ENCODE results near the gene CD6. TPM values are rescaled to one million over a fixed set of nuclear protein-coding genes. Genes with fewer than 3 reads are reported as not detected.
"Not testable (repeated sequence)": the region's sequence is repeated elsewhere in the genome, so short reads cannot be mapped to it uniquely, and the experiment has no call there.

The CD6 gene
- total RNA-seq, 1 experiment from 2014 or later: not detected

- TF ChIP-seq, protein P1, sequence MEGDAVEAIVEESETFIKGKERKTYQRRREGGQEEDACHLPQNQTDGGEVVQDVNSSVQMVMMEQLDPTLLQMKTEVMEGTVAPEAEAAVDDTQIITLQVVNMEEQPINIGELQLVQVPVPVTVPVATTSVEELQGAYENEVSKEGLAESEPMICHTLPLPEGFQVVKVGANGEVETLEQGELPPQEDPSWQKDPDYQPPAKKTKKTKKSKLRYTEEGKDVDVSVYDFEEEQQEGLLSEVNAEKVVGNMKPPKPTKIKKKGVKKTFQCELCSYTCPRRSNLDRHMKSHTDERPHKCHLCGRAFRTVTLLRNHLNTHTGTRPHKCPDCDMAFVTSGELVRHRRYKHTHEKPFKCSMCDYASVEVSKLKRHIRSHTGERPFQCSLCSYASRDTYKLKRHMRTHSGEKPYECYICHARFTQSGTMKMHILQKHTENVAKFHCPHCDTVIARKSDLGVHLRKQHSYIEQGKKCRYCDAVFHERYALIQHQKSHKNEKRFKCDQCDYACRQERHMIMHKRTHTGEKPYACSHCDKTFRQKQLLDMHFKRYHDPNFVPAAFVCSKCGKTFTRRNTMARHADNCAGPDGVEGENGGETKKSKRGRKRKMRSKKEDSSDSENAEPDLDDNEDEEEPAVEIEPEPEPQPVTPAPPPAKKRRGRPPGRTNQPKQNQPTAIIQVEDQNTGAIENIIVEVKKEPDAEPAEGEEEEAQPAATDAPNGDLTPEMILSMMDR (conservative IDR thresholded peaks at IDR 0.05): no peak
- Histone ChIP-seq H3K79me1 (ENCODE audit: insufficient read depth, low read depth, low read length, poor library complexity, severe bottlenecking) (no peaks in the 10 kb centered on the region), H2BK12ac (ENCODE audit: insufficient read length, low read depth, low read length) (no peak overlapping the region), H3K9ac (ENCODE audit: extremely low read depth, insufficient read length, low read length) (no peak overlapping the region), H3K4ac (ENCODE audit: low read depth, low read length) (no peak overlapping the region), H3K23me2 (ENCODE audit: insufficient read length, low read depth, low read length, poor library complexity, severe bottlenecking) (no peaks in the 10 kb centered on the region), H4K20me1 (ENCODE audit: control insufficient read depth, insufficient read depth, insufficient read length) (no peaks in the 10 kb centered on the region), H2BK5ac (ENCODE audit: insufficient read length, low read length) (no peak overlapping the region), H3K23ac (ENCODE audit: insufficient read length, low read depth, low read length) (no peak overlapping the region), H3T11ph (ENCODE audit: low read length) (no peak overlapping the region), H3K4me2 (ENCODE audit: insufficient read depth, insufficient read length, low read length) (no peak overlapping the region), H2AK5ac (ENCODE audit: insufficient read length, low read length) (no peak overlapping the region), H3K79me2 (ENCODE audit: insufficient read depth, low read length) (no peaks in the 10 kb centered on the region), H4K5ac (ENCODE audit: insufficient read length, low read depth, low read length) (no peak overlapping the region), H3K27me3 (ENCODE audit: insufficient read depth, low read length) (no peaks in the 10 kb centered on the region), H2AFZ (ENCODE audit: low read length) (no peak overlapping the region), H3K4me1 (ENCODE audit: insufficient read depth, low read length) (no peaks in the 10 kb centered on the region), H3K27ac (ENCODE audit: insufficient read length, low read depth, low read length) (no peak overlapping the region), H2BK120ac (ENCODE audit: low read depth, low read length, poor library complexity, severe bottlenecking) (no peak overlapping the region), H3K18ac (ENCODE audit: insufficient read length, low read depth, low read length) (no peak overlapping the region), H4K8ac (replicated peaks; ENCODE audit: insufficient read length, low read depth, low read length) (no peak overlapping the region), H3K14ac (ENCODE audit: insufficient read depth, low read length) (no peak overlapping the region), H2BK15ac (ENCODE audit: low read depth, low read length) (no peak overlapping the region), H4K91ac (ENCODE audit: insufficient read length, low read depth, low read length) (no peak overlapping the region), H3K56ac (ENCODE audit: insufficient read length, low read depth, low read length) (no peak overlapping the region), H2BK20ac (ENCODE audit: low read depth, low read length, poor library complexity, severe bottlenecking) (no peak overlapping the region), H3K9me3 (ENCODE audit: control insufficient read depth, low read depth, low read length) (no peaks in the 10 kb centered on the region)
- peak overlapping the region in 1 of 3 experiments; percentile 45; a peak in 1 of 7 replicates for H3K27ac Mint-ChIP-seq
- H3K4me1 Mint-ChIP-seq: no peaks in the 10 kb centered on the region
- H3K36me3 Mint-ChIP-seq (ENCODE audit: insufficient read depth in 1 of 3, low read depth in 3 of 3): 0 out of 7 replicates have a peak, but pooled peaks cover 0 to under 1% (median 0%) of the 10 kb centered on the region in 3 experiments
- peaks cover 6 to 10% of the 10 kb centered on the region in 2 experiments; a peak in 3 of 5 replicates for H3K9me3 Mint-ChIP-seq
- no peak for DNase-seq
- peaks cover 16% of the 10 kb centered on the region for H3K27me3 Mint-ChIP-seq (ENCODE audit: low read depth)
- no peak overlapping the region for H3K4me3 Mint-ChIP-seq
- WGBS (ENCODE audit: extremely low coverage, insufficient read length, low lambda C conversion rate): no CpG with 5 or more reads among the region's 6 CpGs
Observed at GRCh38 chr11:60973699-60974098, 2.2 kb downstream of the CD6 start.

GRCh38 chr11:60974316-60974715 lies 2.8 kb downstream of the CD6 start:
- H3K18ac ChIP-seq (ENCODE audit: insufficient read length, low read depth, low read length); H3K36me3 Mint-ChIP-seq (ENCODE audit: insufficient read depth in 1 of 3, low read depth in 3 of 3); H3K27me3 ChIP-seq (ENCODE audit: insufficient read depth, low read length); H4K5ac ChIP-seq (ENCODE audit: insufficient read length, low read depth, low read length); H2AK5ac ChIP-seq (ENCODE audit: insufficient read length, low read length); H2AFZ ChIP-seq (ENCODE audit: low read length); H3K79me1 ChIP-seq (ENCODE audit: insufficient read depth, low read depth, low read length, poor library complexity, severe bottlenecking); H2BK20ac ChIP-seq (ENCODE audit: low read depth, low read length, poor library complexity, severe bottlenecking); H4K20me1 ChIP-seq (ENCODE audit: control insufficient read depth, insufficient read depth, insufficient read length); H3K9ac ChIP-seq (ENCODE audit: extremely low read depth, insufficient read length, low read length); H2BK12ac ChIP-seq (ENCODE audit: insufficient read length, low read depth, low read length); H3K9me3 ChIP-seq (ENCODE audit: control insufficient read depth, low read depth, low read length); H3K4me3 Mint-ChIP-seq; H3K23ac ChIP-seq (ENCODE audit: insufficient read length, low read depth, low read length); H4K8ac ChIP-seq (replicated peaks; ENCODE audit: insufficient read length, low read depth, low read length); H3K9me3 Mint-ChIP-seq; H3K79me2 ChIP-seq (ENCODE audit: insufficient read depth, low read length); H3K14ac ChIP-seq (ENCODE audit: insufficient read depth, low read length); H3K4me1 Mint-ChIP-seq; H3K23me2 ChIP-seq (ENCODE audit: insufficient read length, low read depth, low read length, poor library complexity, severe bottlenecking); H3K4me2 ChIP-seq (ENCODE audit: insufficient read depth, insufficient read length, low read length); H2BK15ac ChIP-seq (ENCODE audit: low read depth, low read length); H3K4ac ChIP-seq (ENCODE audit: low read depth, low read length); H3K27ac Mint-ChIP-seq; DNase-seq; H3K27ac ChIP-seq (ENCODE audit: insufficient read length, low read depth, low read length); H2BK120ac ChIP-seq (ENCODE audit: low read depth, low read length, poor library complexity, severe bottlenecking); H3K4me1 ChIP-seq (ENCODE audit: insufficient read depth, low read length); H3K56ac ChIP-seq (ENCODE audit: insufficient read length, low read depth, low read length); H3T11ph ChIP-seq (ENCODE audit: low read length); H4K91ac ChIP-seq (ENCODE audit: insufficient read length, low read depth, low read length); H2BK5ac ChIP-seq (ENCODE audit: insufficient read length, low read length): not testable (repeated sequence)
- no CpG with 5 or more reads among the region's 13 CpGs for WGBS (ENCODE audit: extremely low coverage, insufficient read length, low lambda C conversion rate)
- peaks cover 16% of the 10 kb centered on the region for H3K27me3 Mint-ChIP-seq (ENCODE audit: low read depth)

Measured in H9 (cell line).